ENCODE measurements around the gene ETF1.
A peak's percentile ranks its signal among the peaks of the same experiment; 100 is the strongest.

ETF1 gene

DNA sequence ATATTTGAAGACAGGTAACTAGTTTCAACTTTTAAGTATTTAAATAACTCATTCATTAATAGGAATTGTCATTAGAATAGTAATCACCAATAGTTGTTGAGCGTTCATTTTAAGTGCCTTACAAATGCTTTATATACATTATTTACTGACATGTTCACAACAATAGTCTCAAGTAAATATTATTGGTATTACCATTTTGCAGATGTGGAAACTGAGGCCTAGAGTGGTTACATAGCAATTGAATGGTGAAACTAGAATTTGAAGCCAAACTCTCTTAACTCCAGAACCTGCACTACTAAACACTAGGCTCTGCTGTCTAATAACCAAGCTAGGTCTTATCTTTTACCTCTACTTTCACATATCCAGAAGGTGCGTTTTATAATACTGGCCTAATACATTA, 37.0 kb upstream of the ETF1 start:
- no CpG with 5 or more reads among the region's 2 CpGs for WGBS (ENCODE audit: insufficient coverage)

DNA sequence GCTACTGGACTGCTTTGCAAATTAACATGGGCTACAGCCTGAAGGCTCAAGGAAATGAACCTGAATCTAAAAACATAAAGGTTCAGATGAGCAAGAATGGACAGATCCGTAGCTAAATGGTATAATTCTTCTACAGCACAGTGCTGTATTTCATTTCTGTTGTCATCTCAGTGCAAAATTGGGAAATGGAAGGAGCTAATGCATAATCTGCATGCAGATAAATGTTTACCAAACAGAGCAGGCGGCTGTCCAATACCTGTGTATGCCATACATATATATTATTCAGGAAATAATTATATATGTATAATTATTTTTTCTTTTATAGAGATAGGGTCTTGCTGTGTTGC, 36.5 kb upstream of the ETF1 start:
- WGBS (ENCODE audit: insufficient coverage), result 0% methylated on average over 1 of the region's 2 CpGs
- Histone ChIP-seq H3K36me3 (ENCODE audit: control insufficient read depth in 4 of 4, insufficient read depth in 4 of 4, low read length in 3 of 4) (no peaks in the 10 kb centered on the region), H3K27me3 (replicated peaks in 2 of 5; ENCODE audit: control insufficient read depth in 4 of 5, insufficient read depth in 5 of 5, low read length in 4 of 5) (no peaks in the 10 kb centered on the region), H3K27ac (ENCODE audit: insufficient read depth in 1 of 2, low read depth in 1 of 2, low read length in 2 of 2, poor library complexity in 1 of 2, severe bottlenecking in 2 of 2) (no peak overlapping the region), H3K9me3 (ENCODE audit: control extremely low read depth in 1 of 5, control insufficient read depth in 4 of 5, insufficient read depth in 2 of 5, low read depth in 1 of 5, low read length in 4 of 5) (no peaks in the 10 kb centered on the region), H3K4me1 (ENCODE audit: control extremely low read depth in 1 of 4, control insufficient read depth in 4 of 4, insufficient read depth in 4 of 4, low read length in 3 of 4) (peaks cover 1 to 14% (median 7%) of the 10 kb centered on the region in 4 experiments), H3K4me3 (ENCODE audit: control insufficient read depth in 1 of 7, extremely low read depth in 1 of 7, insufficient read depth in 4 of 7, low read depth in 2 of 7, low read length in 6 of 7) (no peak overlapping the region)
- DNase-seq, result no peak
- ChIA-PET CTCF (interaction anchor here (0.7 to 2.2 kb wide), 15 partner anchors 9 to 685 kb away, joined by 3 to 9 read pairs (median 5); no protein-coding TSS in a partner anchor), POLR2A (interaction anchor here (0.6 to 1.5 kb wide), 2 partner anchors 12 to 30 kb away, joined by 3 to 6 read pairs; no protein-coding TSS in a partner anchor)

More for the DNA sequence above, 37.0 kb upstream of the ETF1 start:
- Histone ChIP-seq H3K27me3 (replicated peaks in 2 of 5; ENCODE audit: control insufficient read depth in 4 of 5, insufficient read depth in 5 of 5, low read length in 4 of 5) (no peaks in the 10 kb centered on the region), H3K27ac (ENCODE audit: insufficient read depth in 1 of 2, low read depth in 1 of 2, low read length in 2 of 2, poor library complexity in 1 of 2, severe bottlenecking in 2 of 2) (no peak overlapping the region), H3K4me3 (ENCODE audit: control insufficient read depth in 1 of 7, extremely low read depth in 1 of 7, insufficient read depth in 4 of 7, low read depth in 2 of 7, low read length in 6 of 7) (no peak overlapping the region), H3K4me1 (ENCODE audit: control extremely low read depth in 1 of 4, control insufficient read depth in 4 of 4, insufficient read depth in 4 of 4, low read length in 3 of 4) (peaks cover 0 to 12% (median 7%) of the 10 kb centered on the region in 4 experiments), H3K36me3 (ENCODE audit: control insufficient read depth in 4 of 4, insufficient read depth in 4 of 4, low read length in 3 of 4) (no peaks in the 10 kb centered on the region), H3K9me3 (ENCODE audit: control extremely low read depth in 1 of 5, control insufficient read depth in 4 of 5, insufficient read depth in 2 of 5, low read depth in 1 of 5, low read length in 4 of 5) (no peaks in the 10 kb centered on the region)
- no peak for DNase-seq
- CTCF ChIA-PET, result interaction anchor here (0.9 to 2.2 kb wide), 13 partner anchors 8 to 685 kb away, joined by 3 to 9 read pairs (median 5); no protein-coding TSS in a partner anchor
- POLR2A ChIA-PET, result interaction anchor here (1.5 kb wide), 1 partner anchor 12 kb away, joined by 6 read pairs; no protein-coding TSS in a partner anchor

DNA sequence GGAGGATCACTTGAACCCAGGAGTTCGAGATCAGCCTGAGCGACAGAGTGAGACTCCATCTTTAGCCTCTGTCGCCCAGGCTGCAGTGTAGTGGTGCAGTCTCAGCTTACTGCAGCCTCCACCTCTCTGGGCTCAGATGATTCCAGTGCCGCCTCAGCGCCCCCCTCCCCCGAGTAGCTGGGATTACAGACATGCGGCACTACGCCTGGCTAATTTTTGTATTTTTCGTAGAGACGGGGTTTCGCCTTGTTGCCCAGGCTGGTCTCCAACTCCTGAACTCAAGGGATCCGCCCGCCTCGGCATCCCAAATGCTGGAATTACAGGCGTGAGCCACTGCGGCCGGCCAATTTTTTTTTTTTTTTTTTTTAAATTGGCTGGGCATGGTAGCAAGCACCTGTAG, 34.4 kb upstream of the ETF1 start:
- POLR2A ChIA-PET, result interaction anchor here (0.5 kb wide), 1 partner anchor 51 kb away, joined by 4 read pairs; no protein-coding TSS in a partner anchor
- Histone ChIP-seq H3K27ac (ENCODE audit: insufficient read depth in 1 of 2, low read depth in 1 of 2, low read length in 2 of 2, poor library complexity in 1 of 2, severe bottlenecking in 2 of 2) (no peak overlapping the region), H3K36me3 (ENCODE audit: control insufficient read depth in 4 of 4, insufficient read depth in 4 of 4, low read length in 3 of 4) (peaks cover 0 to 12% (median 2%) of the 10 kb centered on the region in 4 experiments), H3K4me3 (ENCODE audit: control insufficient read depth in 1 of 7, extremely low read depth in 1 of 7, insufficient read depth in 4 of 7, low read depth in 2 of 7, low read length in 6 of 7) (no peak overlapping the region), H3K4me1 (ENCODE audit: control extremely low read depth in 1 of 4, control insufficient read depth in 4 of 4, insufficient read depth in 4 of 4, low read length in 3 of 4) (peaks cover 10 to 26% (median 16%) of the 10 kb centered on the region in 4 experiments), H3K9me3 (ENCODE audit: control extremely low read depth in 1 of 5, control insufficient read depth in 4 of 5, insufficient read depth in 2 of 5, low read depth in 1 of 5, low read length in 4 of 5) (no peaks in the 10 kb centered on the region), H3K27me3 (replicated peaks in 2 of 5; ENCODE audit: control insufficient read depth in 4 of 5, insufficient read depth in 5 of 5, low read length in 4 of 5) (no peaks in the 10 kb centered on the region)
- WGBS (ENCODE audit: insufficient coverage), result 97% methylated on average over 16 of the region's 17 CpGs
- no peak for DNase-seq
- CTCF ChIA-PET, result interaction anchor here (0.5 to 2.5 kb wide), 5 partner anchors 17 to 685 kb away, joined by 3 to 11 read pairs (median 5); no protein-coding TSS in a partner anchor

DNA sequence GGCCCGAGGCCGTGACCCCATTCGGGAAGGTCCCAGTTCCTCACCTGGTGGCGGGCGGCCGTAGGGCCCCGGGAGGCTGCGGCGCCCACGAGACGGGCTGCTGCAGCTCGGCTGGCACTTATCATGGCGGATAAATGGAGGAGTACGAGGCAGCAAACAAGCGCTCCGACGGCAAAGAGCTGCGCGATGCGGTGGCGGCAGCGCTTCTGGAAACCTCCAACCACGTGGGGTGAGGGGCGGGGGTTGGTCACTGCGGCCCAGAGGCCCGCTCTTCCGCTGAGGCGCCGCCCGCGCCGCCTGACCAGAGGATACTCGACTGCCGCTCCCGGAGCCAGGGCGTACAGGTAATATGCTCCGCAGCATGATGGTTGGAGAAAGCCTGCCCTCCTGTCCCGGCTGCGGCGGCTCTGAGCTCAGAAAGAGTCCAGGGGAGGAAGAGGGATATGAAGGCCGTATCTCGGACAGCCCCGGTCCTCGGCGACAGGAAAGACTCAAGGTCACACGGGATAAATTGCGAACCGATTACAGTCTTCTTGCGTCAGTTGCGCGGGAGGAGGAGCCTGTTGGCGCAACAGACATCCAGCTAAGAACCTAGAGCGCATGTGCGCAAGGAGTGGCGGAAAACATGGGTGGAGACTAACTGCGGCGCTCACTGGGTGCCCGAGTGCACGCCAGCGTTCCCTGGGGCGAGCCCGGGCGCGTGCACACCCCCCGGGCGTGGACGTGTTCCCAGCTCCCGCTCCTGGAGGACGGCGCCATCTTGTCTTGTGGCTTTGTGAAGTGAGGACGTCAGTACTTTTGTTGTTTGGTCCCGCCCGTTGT, 32.4 kb upstream of the ETF1 start, which contains the start of gene HSPA9:
TSS of gene HSPA9 (minus strand) at position 208 of the 822 bp plus-strand sequence. CDS start at position 125, 83 bp downstream.
- Histone ChIP-seq H3K36me3 (ENCODE audit: control insufficient read depth in 4 of 4, insufficient read depth in 4 of 4, low read length in 3 of 4) (peaks cover 8 to 30% (median 16%) of the 10 kb centered on the region in 4 experiments), H3K27me3 (replicated peaks in 2 of 5; ENCODE audit: control insufficient read depth in 4 of 5, insufficient read depth in 5 of 5, low read length in 4 of 5) (no peaks in the 10 kb centered on the region), H3K9me3 (ENCODE audit: control extremely low read depth in 1 of 5, control insufficient read depth in 4 of 5, insufficient read depth in 2 of 5, low read depth in 1 of 5, low read length in 4 of 5) (no peaks in the 10 kb centered on the region), H3K27ac (ENCODE audit: insufficient read depth in 1 of 2, low read depth in 1 of 2, low read length in 2 of 2, poor library complexity in 1 of 2, severe bottlenecking in 2 of 2) (peak within 1 kb of the TSS; percentile 100), H3K4me3 (ENCODE audit: control insufficient read depth in 1 of 7, extremely low read depth in 1 of 7, insufficient read depth in 4 of 7, low read depth in 2 of 7, low read length in 6 of 7) (peak within 1 kb of the TSS; percentile 87 to 100 (median 96)), H3K4me1 (ENCODE audit: control extremely low read depth in 1 of 4, control insufficient read depth in 4 of 4, insufficient read depth in 4 of 4, low read length in 3 of 4) (peaks cover 10 to 26% (median 17%) of the 10 kb centered on the region in 4 experiments)
- POLR2A ChIA-PET, result interaction anchor here (0.6 to 1.2 kb wide), 7 partner anchors 9 to 687 kb away, joined by 3 to 6 read pairs (median 3); partner anchors contain the start of gene ETF1
- CTCF ChIA-PET, result interaction anchor here (0.6 to 2.5 kb wide), 12 partner anchors 9 to 249 kb away, joined by 3 to 11 read pairs (median 3); partner anchors contain the start of gene EGR1
- DNase-seq, result peak; percentile 99 to 100 (median 99)
- under 1% methylated on average over 69 of the region's 73 CpGs for WGBS (ENCODE audit: insufficient coverage)

DNA sequence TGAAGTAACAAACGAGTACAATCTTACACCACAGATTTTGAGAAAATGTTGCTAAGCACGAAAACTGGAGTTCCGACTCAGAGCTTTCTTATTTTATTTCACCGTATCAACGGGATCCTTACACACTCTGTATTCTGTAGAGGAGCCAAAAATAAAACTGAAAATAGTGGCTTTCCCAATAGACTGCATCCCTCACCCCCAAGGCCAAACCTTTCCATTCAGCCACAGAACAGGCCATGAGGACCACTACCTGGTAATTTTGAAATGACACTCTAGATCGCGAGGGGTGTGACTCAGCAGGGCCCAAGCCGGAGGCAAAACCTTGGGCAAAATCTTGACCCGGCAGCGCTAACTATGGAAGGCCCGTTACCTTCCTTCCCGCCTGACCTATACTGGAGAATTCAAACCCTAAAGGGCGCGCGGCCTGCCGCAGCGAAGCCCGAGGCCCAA, 31.7 kb upstream of the ETF1 start:
- POLR2A ChIA-PET, result interaction anchor here (0.5 to 1.2 kb wide), 5 partner anchors 9 to 162 kb away, joined by 3 to 6 read pairs (median 3); partner anchors contain the start of gene ETF1
- DNase-seq, result no peak
- 0% methylated on average over 15 of the region's 18 CpGs for WGBS (ENCODE audit: insufficient coverage)

DNA sequence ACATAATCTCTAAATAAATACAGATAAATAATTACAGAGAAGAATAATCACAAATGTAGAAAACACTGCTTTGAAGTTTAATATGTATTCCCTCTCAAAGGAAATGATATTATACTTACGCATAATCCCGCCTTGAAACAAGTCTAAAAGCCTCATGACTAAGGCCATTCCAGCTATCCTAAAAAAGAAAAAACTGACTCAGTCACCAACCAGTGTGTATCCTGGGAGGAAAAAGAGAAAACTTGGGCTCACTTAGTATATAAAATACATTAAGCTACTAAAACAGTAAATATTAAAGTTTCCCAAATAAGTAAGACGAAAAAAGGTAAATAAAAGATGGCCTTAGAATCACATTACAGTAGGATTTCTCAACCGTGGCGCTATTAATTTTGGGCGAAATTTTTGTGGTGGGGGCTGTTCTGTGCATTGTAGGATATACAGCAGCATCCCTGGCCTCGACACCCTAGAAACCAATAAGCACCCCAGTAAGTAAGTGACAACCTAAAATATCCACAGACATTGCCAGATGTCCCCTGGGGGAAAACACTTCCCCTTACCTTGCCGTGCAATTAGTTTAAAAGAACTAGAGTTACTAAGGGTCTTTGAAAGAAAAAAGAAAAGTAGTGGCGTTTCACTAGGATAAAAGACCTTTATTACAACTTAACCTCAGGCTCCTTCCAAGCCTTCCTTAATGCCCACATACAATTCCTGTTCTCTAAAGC, 31.1 kb upstream of the ETF1 start:
- H3K9me3 ChIP-seq (ENCODE audit: control extremely low read depth in 1 of 5, control insufficient read depth in 4 of 5, insufficient read depth in 2 of 5, low read depth in 1 of 5, low read length in 4 of 5), result no peaks in the 10 kb centered on the region
- peak overlapping the region in 6 of 7 experiments; percentile 87 to 100 (median 96) for H3K4me3 ChIP-seq (ENCODE audit: control insufficient read depth in 1 of 7, extremely low read depth in 1 of 7, insufficient read depth in 4 of 7, low read depth in 2 of 7, low read length in 6 of 7)
- peak overlapping the region; percentile 100 for H3K27ac ChIP-seq (ENCODE audit: insufficient read depth in 1 of 2, low read depth in 1 of 2, low read length in 2 of 2, poor library complexity in 1 of 2, severe bottlenecking in 2 of 2)
- CTCF ChIA-PET, result interaction anchor here (1.4 kb wide), 1 partner anchor 10 kb away, joined by 3 read pairs; no protein-coding TSS in a partner anchor
- POLR2A ChIA-PET, result interaction anchor here (0.5 kb wide), 1 partner anchor 24 kb away, joined by 3 read pairs; no protein-coding TSS in a partner anchor
- H3K27me3 ChIP-seq (replicated peaks in 2 of 5; ENCODE audit: control insufficient read depth in 4 of 5, insufficient read depth in 5 of 5, low read length in 4 of 5), result no peaks in the 10 kb centered on the region
- DNase-seq, result no peak
- peaks cover 10 to 21% (median 16%) of the 10 kb centered on the region in 4 experiments for H3K4me1 ChIP-seq (ENCODE audit: control extremely low read depth in 1 of 4, control insufficient read depth in 4 of 4, insufficient read depth in 4 of 4, low read length in 3 of 4)
- H3K36me3 ChIP-seq (ENCODE audit: control insufficient read depth in 4 of 4, insufficient read depth in 4 of 4, low read length in 3 of 4), result peaks cover 18 to 42% (median 26%) of the 10 kb centered on the region in 4 experiments
- whole genome bisulfite sequencing (ENCODE audit: insufficient coverage), result 72% methylated on average over 2 of the region's 9 CpGs

More for the DNA sequence above, 31.7 kb upstream of the ETF1 start:
- H3K27ac ChIP-seq (ENCODE audit: insufficient read depth in 1 of 2, low read depth in 1 of 2, low read length in 2 of 2, poor library complexity in 1 of 2, severe bottlenecking in 2 of 2), result peak overlapping the region; percentile 100
- H3K27me3 ChIP-seq (replicated peaks in 2 of 5; ENCODE audit: control insufficient read depth in 4 of 5, insufficient read depth in 5 of 5, low read length in 4 of 5), result no peaks in the 10 kb centered on the region
- no peaks in the 10 kb centered on the region for H3K9me3 ChIP-seq (ENCODE audit: control extremely low read depth in 1 of 5, control insufficient read depth in 4 of 5, insufficient read depth in 2 of 5, low read depth in 1 of 5, low read length in 4 of 5)
- H3K4me1 ChIP-seq (ENCODE audit: control extremely low read depth in 1 of 4, control insufficient read depth in 4 of 4, insufficient read depth in 4 of 4, low read length in 3 of 4), result peaks cover 10 to 26% (median 17%) of the 10 kb centered on the region in 4 experiments
- H3K4me3 ChIP-seq (ENCODE audit: control insufficient read depth in 1 of 7, extremely low read depth in 1 of 7, insufficient read depth in 4 of 7, low read depth in 2 of 7, low read length in 6 of 7), result peak overlapping the region; percentile 87 to 100 (median 96)
- peaks cover 14 to 36% (median 22%) of the 10 kb centered on the region in 4 experiments for H3K36me3 ChIP-seq (ENCODE audit: control insufficient read depth in 4 of 4, insufficient read depth in 4 of 4, low read length in 3 of 4)
- CTCF ChIA-PET, result interaction anchor here (0.6 to 2.5 kb wide), 3 partner anchors 10 to 35 kb away, joined by 3 to 11 read pairs (median 3); no protein-coding TSS in a partner anchor

All from common myeloid progenitor, CD34-positive (primary cell).